ENCODE data around the gene CLK3.
"Not testable (repeated sequence)": the region's sequence is repeated elsewhere in the genome, so short reads cannot be mapped to it uniquely, and the experiment has no call there.

The CLK3 gene

GRCh38 chr15:74651242-74651741 is 35.7 kb downstream of the CLK3 start:
- TF ChIP-seq, protein P1, sequence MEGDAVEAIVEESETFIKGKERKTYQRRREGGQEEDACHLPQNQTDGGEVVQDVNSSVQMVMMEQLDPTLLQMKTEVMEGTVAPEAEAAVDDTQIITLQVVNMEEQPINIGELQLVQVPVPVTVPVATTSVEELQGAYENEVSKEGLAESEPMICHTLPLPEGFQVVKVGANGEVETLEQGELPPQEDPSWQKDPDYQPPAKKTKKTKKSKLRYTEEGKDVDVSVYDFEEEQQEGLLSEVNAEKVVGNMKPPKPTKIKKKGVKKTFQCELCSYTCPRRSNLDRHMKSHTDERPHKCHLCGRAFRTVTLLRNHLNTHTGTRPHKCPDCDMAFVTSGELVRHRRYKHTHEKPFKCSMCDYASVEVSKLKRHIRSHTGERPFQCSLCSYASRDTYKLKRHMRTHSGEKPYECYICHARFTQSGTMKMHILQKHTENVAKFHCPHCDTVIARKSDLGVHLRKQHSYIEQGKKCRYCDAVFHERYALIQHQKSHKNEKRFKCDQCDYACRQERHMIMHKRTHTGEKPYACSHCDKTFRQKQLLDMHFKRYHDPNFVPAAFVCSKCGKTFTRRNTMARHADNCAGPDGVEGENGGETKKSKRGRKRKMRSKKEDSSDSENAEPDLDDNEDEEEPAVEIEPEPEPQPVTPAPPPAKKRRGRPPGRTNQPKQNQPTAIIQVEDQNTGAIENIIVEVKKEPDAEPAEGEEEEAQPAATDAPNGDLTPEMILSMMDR (IDR thresholded peaks at IDR 0.05; ENCODE audit: low read depth, low read length, missing control alignments): no peak
- H3K27ac ChIP-seq: no peak overlapping the region
- H3K27me3 ChIP-seq (replicated peaks): no peaks in the 10 kb centered on the region
- in situ Hi-C loops (cut with HindIII; ENCODE audit: low pct_ligation_motif_present, low sequenced_read_pairs): no loop called here
- DNase-seq: no peak
- no peak overlapping the region for H3K4me3 ChIP-seq (ENCODE audit: low read depth, low read length)
- H3K36me3 ChIP-seq (replicated peaks): no peaks in the 10 kb centered on the region

DNA sequence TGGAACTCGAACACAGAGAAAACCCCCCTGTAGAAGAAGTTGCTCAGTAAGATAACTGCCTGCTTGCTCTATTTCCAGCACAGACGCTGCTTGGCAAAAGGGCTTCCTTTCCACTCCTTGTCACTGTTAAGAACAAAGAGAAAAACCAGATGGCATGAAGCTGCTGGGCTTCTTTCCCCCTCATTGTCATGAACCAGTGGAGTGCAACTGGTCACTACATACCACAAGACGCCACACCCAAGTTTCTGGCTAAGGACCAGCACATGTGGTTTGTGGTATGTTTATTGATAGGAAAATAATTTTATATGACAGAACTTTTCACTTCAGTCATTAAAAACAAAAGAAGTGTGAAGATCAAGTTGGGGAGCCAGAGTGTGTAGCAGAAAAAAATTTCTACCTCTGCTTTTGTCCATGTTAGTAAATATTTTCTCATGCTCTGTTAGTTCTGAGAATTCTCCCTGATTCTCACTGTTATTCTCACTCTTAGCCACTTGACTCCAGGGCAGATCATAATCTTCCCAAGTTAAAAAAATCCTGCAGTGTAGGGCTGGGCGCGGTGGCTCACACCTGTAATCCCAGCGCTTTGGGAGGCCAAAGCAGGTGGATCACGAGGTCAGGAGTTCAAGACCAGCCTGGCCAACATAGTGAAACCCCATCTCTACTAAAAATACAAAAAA is 37.9 kb downstream of the CLK3 start:
- peak; percentile 53 for DNase-seq

DNA sequence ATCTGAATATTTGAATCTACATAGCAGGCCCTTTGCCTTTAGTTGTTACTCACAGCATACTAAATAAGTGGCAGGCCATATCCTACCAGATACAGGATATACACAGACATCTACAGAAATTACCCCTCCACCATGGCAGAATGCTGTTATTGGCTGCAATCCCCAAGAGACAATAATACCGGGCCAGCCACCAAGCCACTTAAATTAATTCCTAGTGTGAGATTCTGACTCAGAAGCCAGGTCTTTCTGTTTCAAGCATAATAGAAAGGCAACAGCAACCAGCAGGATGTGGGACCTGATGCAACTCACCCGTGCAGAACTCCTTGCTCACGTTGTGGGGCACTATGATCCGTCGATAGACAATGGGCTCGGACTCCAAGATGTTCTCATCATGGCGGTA is 39.8 kb downstream of the CLK3 start:
- no peak overlapping the region for H3K4me3 ChIP-seq (ENCODE audit: low read depth, low read length)
- in situ Hi-C loops (cut with HindIII; ENCODE audit: low pct_ligation_motif_present, low sequenced_read_pairs): no loop called here
- H3K36me3 ChIP-seq (replicated peaks): no peaks in the 10 kb centered on the region
- DNase-seq: no peak
- TF ChIP-seq, protein P1 (IDR thresholded peaks at IDR 0.05; ENCODE audit: low read depth, low read length, missing control alignments): no peak
- H3K27me3 ChIP-seq (replicated peaks): no peaks in the 10 kb centered on the region
- no peak overlapping the region for H3K27ac ChIP-seq

More for the DNA sequence above, 37.9 kb downstream of the CLK3 start:
- Histone ChIP-seq H3K27ac (no peak overlapping the region), H3K4me3 (ENCODE audit: low read depth, low read length) (no peak overlapping the region), H3K27me3 (replicated peaks) (no peaks in the 10 kb centered on the region), H3K36me3 (replicated peaks) (no peaks in the 10 kb centered on the region)
- TF ChIP-seq, protein P1 (IDR thresholded peaks at IDR 0.05; ENCODE audit: low read depth, low read length, missing control alignments): no peak
- in situ Hi-C loops (cut with HindIII; ENCODE audit: low pct_ligation_motif_present, low sequenced_read_pairs): no loop called here

- Histone ChIP-seq H3K27me3 (replicated peaks) (no peaks in the 10 kb centered on the region), H3K27ac (no peak overlapping the region), H3K36me3 (replicated peaks) (no peaks in the 10 kb centered on the region), H3K4me3 (ENCODE audit: low read depth, low read length) (no peak overlapping the region)
- in situ Hi-C loops (cut with HindIII; ENCODE audit: low pct_ligation_motif_present, low sequenced_read_pairs): no loop called here
- TF ChIP-seq, protein P1 (IDR thresholded peaks at IDR 0.05; ENCODE audit: low read depth, low read length, missing control alignments): no peak
- no peak for DNase-seq
Measured at GRCh38 chr15:74656935-74657535, 41.4 kb downstream of the CLK3 start.

GRCh38 chr15:74657846-74658245 is 42.2 kb downstream of the CLK3 start:
- Histone ChIP-seq H3K4me3 (ENCODE audit: low read depth, low read length) (no peak overlapping the region), H3K36me3 (replicated peaks) (no peaks in the 10 kb centered on the region), H3K27me3 (replicated peaks) (no peaks in the 10 kb centered on the region), H3K27ac (no peak overlapping the region)
- DNase-seq: peak; percentile 37
- TF ChIP-seq, protein P1 (IDR thresholded peaks at IDR 0.05; ENCODE audit: low read depth, low read length, missing control alignments): no peak
- in situ Hi-C loops (cut with HindIII; ENCODE audit: low pct_ligation_motif_present, low sequenced_read_pairs): no loop called here

DNA sequence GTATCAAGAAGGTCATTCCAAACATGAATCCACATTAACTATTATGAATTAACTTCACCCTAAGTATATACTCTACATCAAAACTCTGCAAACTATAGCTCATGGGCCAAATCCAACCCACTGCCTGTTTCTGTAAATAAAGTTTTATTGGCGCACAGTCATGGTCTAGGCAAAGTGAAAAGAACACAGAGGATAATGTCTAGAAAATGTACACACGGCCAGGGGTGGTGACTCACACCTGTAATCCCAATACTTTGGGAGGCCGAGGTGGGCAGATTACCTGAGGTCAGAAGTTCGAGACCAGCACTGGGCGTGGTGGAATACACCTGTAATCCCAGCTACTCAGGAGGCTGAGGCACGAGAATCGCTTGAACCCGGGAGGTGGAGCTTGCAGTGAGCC is 45.6 kb downstream of the CLK3 start:
- H3K36me3 ChIP-seq (replicated peaks); H3K27me3 ChIP-seq (replicated peaks); H3K4me3 ChIP-seq (ENCODE audit: low read depth, low read length); in situ Hi-C loops (cut with HindIII; ENCODE audit: low pct_ligation_motif_present, low sequenced_read_pairs); DNase-seq; H3K27ac ChIP-seq: not testable (repeated sequence)
